ENCODE results near the gene EZR.

EZR gene

DNA sequence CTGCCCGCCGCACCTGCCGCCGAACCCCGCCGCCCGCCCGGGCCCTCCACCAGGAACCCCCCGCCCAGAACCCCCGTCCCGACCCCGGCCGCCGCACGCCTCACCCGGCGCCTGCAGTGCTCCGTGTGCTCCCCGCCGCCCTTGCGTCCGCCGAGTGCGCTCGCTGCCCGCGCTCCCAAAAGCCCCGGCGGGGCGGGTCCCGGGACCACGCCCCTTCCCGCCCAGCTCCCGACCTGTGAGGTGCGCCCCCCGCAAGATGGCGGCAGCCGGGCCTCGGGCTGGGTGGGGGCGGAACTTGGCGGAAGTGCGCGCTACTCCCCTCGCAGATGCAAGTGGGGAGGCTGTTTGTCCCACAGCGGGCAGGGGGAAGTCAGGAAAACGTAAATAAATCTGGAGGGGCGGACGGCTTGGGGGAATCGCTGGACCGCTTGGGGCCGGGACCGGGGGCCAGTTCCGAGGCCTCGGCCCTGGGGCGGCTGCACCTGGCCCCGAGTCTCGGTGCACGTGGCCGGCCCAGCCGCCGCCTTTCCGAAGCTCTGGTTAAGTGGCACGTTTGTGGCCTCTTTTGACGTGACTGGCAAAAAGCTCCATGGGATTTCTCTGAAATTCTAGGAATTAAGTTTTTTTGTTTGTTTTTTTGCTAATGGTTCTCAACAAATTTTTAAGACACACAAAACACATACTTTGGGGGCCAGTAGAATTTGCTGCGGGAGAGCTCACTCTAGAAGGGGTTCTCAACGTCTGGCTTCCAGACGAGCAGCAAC lies at the start of gene EZR:
EZR (minus strand) TSS at position 156 of the 764 bp plus-strand sequence. CDS start 1,275 bp downstream, outside the sequence.
- DNase-seq (ENCODE audit: low spot score) = peak; percentile 91

DNA sequence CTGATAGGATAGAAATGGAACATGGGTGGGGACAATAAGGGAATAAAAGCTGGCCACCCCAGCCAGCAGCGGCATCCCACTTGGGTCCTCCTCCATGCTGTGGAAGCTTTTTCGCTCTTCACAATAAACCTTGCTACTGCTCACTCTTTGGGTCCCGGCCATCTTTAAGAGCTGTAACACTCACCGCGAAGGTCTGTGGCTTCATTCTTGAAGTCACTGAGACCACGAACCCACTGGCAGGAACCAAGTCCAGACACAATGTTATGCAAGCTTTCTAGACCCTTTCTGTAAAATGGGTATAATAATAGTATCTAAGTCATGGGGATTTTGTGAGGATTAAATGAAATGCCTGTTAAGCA lies 48.9 kb upstream of the EZR start:
- no peak for DNase-seq (ENCODE audit: low spot score)

DNA sequence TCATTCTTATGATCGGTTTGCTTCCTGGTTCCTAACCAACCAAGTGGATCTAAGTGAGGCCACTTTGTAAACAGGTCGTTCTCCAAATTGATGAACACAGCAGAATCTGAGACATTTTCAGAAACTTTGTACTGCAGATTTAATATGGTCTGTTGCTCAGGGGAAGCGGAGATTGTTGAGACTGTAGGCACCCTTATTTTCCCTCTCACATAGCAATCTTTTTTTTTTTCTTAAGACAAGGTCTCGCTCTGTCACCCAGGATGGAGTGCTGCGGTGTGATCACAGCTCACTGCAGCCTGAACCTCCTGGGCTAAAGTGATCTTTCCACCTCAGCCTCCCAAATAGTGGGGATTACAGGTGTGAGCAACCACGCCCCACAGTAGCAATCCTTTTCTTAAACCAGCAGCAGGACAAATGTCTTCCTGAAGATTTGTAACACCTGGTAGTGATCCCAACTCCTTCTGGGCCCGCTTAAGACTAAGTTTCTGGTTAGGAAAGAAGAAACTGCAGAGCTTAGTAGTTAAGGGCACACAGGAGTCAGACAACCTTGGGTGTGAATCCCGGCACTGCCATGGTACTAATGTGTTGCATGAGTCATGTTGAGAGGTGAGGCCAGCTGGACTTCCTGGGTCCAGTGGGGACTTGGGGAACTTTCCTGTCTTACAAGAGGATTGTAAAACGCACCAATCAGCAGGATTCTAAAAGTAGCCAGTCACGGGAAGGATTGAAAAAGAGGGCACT lies 48.4 kb upstream of the EZR start:
- no peak for DNase-seq (ENCODE audit: low spot score)

DNA sequence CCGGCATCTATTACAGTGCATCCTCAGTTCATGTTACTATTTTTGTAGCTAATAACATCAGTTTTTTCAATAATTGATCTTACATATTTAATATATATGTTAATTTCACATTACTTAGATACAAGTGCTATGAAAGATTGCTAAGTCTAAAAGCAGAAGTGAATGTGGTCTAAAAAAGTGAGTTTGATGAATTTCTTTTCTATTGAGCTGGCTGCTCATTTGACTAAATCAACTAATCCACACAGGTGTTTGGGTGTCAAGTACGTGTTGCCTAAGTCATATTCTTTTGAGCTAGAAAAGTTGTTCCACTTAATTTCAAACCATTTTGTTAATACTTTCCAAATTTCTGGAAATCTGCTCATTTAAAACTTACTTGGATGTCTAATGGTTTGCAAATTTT lies 46.6 kb upstream of the EZR start:
- DNase-seq (ENCODE audit: low spot score) = no peak

DNA sequence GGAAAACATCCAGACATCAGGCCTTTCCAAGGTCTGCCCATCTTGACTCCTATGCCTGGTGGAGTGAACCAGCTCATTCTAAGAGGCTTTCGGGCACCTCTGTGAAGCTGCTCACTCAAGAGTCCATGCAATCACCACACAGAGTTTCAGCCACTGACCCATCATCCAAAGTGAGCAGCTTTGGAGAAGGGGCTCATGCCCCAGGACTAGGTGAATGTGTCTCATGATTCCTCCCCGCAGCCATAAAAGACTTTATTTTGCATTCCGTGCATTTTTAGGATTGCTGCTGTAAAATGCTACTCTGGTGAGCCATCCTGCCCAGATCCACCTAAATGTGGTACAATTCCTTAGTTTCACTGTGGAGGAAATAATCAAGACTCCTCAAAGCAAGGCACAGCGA lies 44.5 kb upstream of the EZR start:
- peak; percentile 58 for DNase-seq (ENCODE audit: low spot score)

DNA sequence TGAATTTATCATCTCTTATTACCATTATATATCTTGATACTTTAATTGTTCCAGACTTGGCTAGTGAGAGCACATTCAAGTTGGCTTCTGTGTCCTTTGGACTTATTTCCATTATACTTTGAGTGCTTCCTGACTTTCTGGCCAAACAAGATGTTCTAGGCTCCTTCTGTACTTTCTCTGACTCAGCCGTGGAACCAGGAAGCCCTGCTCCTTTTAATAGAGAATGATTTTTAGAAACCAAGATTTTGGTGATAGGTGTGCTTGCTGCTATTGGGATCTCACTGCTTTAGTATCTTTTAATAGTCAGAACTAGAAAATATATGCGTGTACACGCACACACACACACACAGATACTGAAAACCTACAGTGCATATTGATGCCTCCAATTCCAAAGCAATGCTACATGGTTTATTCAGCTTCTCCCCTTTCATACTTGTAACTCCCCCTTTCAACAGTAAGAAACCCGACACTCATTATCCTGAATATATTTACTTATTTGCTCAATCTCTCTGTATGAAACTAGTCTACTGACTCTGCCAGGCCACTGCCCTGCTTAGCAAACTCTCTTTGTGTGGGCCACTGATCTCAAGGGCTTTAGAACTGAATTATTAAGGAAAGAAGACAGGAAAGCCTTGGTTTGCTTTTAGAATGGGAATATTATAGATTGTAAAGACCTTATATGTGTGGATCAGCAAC lies 42.7 kb upstream of the EZR start:
- no peak for DNase-seq (ENCODE audit: low spot score)

DNA sequence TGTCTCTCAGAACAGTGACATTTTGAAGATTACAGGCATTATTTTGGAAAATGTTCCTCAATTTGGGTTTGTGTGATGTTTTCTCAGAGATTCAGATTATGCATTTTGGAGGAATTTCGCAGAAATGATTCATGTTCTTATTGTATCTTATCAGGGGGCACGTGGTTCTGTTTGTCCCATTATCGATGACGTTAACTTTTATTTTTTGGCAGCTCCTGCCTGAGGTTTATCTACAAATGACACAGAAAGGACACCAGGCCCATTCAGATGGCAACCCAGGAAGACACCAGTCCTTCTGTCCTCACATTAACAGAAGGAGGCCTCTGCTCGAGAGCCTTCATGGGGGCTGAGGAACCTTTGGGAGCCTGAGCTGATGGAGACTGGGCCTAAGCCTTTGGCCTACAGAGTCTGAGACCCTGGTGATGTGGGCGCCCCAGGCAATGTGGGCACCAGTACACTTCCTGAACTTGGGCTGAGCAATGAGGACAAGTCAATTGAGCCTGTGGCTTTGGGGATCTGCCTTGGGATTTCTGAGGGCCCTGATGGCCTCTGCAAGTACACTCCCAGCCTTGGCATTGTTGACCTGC lies 41.2 kb upstream of the EZR start:
- no peak for DNase-seq (ENCODE audit: low spot score)

DNA sequence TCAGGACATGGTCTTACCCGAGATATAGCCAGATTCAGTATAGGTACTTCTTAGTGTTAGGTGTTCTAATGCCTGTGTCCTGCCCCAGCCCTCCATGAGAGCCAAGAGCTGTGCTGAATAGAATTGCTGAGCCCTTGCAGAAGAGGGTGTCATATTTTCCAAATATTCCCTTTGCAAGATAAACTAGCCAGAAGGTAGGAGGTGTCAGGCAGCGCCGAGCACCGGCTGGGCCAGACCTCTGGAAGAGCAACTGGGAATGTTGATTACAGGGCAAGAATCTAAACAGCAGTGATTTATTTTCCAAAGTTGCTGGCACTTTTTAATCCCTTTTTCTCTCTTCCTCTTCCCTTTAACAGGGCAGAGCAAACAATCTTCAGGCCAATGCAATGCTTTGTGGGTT lies 37.1 kb upstream of the EZR start:
- DNase-seq (ENCODE audit: low spot score) = no peak

DNA sequence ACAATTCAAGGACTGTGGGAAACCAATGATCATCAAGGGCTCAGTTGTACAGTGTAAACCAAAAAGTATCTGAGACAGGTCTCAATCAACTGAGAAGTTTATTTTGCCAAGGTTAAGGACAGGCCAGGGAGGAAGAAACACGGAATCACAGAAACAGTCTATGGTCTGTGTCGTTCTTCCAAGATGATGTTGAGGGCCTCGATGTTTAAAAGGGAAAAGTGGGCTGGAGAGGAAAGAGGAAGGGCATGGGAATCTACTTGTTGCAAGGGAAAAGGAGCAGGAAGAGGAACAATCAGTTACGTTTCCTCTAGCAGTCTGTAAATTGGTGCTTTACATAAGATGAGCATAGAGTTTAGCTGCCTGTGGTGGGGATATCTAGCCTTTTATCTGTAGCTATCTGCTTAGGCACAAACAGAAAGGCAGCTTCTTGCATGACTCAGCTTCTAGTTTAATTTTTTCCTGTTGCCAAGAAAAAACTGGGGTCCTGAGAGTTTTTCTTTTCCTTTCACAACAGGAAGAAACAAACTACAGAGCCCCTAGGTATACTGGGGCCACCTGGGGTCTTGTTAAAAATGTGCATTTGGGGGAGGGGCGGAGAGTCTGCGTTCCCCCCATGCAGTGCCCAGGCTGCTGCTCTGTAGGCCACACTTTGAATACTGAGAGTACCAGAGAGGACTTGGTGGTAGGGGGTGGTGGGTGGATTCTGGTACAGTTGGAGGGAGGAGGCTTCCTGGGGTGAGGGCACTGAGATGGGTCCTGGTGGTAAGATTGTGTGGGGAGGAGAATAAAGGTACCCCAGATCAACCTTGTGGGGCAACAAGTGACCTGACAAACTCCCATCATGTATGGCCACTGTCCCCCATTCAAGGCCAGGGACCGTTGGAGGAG lies 35.3 kb upstream of the EZR start:
- DNase-seq (ENCODE audit: low spot score) = no peak

DNA sequence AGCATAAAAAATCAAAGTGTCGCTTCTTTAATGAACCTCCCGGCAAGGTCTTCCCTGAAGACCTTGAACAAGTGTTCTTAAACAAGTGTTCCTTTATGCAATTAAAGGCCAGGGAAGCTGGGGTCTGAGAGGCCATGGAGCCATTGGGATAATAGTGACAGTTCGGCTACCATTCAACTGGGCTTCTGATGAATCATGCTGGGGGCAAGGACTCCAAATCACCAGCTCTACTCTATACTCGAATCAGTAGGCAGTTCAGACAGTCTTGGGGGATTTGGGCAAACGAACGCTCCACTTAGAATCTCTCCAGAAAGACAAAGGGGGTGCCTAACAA lies 34.7 kb upstream of the EZR start:
- no peak for DNase-seq (ENCODE audit: low spot score)

DNA sequence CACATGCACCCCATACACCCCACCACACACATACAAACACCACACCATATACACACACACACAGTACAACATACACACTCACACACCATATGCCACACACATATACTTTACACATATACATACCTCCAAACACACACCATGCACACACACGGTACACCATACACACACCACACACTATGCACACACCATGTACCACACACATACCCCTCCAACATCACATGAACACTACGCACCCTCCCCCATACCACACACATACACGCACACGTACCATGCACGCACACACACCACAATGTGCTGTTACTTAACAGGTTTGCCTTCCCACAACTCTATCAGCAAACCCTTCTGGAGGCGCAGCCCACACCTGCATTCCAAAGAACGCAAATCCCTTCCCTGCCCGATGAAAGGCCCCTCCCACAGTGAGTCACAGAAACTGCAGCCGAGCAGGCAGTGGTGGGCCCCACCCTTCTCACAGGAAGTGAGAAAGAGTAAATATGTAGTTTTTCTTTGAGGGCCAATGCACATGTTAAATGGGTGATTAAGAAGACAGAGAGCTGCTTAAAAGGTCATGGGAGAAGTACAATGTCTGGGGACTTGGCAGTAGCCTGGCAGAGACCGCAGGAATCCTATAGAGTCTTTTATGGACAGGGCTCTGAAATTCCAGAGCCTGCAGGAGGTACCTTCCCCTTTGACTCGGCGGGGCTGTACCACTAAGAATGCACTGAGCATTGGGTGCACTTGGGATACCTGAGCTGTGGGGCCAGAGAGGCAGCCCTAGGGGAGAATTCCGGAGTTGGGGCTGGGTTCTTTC lies 34.1 kb upstream of the EZR start:
- DNase-seq (ENCODE audit: low spot score) = peak; percentile 69

DNA sequence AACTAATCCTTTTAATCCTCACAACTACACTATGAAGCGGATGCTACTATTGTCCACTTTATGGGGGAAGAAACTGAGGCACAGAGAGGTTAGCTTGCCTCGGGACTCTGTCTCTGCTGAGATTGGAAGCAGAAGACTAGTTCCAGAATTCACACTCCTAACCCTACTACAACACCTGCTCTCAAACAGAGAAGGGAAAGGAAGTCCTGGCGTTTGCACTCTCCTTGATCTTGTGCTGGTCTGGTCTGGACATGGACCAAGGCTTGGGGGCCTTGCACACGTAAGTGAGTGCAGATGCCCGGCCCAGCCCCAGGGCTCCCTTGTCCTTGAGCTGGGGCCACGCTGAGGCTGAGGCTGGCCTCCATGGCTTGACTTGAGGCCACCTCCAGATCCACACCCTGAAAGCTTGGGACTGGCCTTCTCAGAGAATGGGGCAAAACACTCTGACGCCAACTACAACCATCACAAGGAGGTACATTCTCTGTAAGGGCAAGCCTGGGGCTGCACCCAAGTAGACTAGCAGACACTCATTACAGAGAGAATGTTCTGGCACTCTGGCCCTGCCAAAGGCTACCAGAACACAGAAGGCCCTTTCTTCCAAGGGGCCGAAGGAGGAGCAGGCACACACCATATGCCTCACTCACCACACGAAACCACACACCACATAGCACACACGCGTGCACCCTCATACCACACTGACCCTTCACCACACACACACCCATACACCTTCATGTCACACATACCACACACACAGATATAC lies 33.3 kb upstream of the EZR start:
- no peak for DNase-seq (ENCODE audit: low spot score)

DNA sequence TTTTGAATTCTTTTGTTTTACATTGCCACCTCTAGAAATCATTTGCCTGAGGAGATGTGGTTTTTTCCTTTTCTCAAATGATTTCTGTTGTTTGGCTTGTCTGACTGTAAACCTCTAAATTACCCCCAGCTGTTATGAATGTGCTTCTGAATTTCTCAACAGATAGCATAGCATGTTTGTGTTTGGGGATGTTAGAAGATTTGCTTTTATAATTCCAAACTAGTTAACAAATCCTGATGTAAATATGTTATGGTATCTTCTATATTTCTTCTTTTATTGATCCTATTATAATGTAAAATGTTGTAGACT lies 31.6 kb upstream of the EZR start:
- DNase-seq (ENCODE audit: low spot score) = no peak

DNA sequence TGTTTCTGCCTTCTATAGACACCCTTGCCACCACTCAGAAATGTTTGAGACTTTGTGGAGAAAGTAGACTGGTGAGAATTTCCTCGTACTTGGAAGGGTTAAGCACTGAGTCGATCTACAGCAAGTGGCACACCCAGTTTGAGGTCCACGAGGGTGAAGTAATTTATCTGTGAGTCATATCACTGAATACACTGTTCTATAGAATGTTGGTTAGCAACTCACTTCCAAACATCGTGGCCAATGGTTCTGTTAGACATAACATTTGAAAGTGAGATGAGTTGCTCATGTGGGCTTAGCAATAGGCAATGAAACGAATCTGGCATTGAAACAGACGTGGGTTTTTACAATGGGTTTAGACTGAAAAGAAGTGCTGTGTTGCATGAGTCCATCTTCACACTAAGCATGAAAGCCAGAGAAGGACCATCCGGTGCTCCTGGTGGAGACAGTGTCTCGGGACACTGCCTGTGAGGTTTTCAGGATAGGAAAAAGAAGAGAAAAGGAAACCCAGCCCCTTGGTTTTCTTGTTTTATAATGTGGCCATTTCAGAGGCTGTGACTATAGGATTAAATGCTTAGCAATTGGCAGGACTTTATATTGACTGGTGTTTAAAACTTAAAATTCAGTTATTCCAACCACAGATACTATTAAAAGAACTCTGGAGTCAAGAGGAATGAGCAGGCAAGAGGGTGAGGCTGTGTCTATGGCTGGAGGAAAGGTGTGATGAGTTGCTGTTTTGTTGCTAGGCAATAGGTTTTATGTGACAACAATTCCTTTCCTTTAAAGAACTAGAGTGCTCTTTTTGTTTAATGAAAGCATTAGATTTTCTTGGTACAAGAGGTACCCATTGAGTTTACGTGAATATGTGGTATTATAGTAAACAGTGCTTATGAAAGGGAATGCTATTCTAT lies 31.0 kb upstream of the EZR start:
- peak; percentile 75 for DNase-seq (ENCODE audit: low spot score)

DNA sequence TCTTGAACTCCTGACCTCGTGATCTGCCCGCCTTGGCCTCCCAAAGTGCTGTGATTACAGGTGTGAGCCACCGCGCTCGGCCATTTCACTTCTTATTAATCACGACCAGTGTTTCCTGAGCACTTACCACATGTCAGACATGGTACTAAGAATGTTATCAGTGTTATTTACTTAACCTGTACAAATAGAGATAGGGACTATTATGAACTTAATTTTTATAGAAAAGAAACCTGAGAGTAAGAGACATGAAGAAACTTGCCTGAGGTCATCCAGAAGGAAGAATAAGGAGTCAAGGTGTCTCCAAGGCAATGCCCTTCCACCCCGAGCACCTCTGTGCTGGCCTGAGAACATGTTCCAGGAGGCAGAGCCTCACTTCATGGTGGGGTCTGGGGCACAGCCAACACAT lies 29.3 kb upstream of the EZR start:
- DNase-seq (ENCODE audit: low spot score) = no peak

DNA sequence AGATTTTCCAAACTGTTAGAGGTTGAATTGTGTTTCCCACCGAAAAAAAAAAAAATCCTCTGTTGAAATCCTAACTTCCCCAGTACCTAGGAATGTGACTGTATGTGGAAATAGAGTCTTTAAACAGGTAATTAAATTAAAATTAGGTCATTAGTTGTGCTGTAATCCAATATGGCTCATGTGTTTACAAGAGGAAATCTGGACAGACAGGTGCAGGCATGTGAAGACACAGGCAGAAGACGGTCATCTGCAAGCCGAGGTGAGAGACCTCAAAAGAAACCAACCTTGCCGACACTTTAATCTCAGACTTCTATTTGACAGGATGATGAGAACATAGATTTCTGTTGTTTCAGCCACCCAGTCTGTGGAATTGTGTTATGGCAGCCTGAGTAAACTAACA lies 28.6 kb upstream of the EZR start:
- no peak for DNase-seq (ENCODE audit: low spot score)

DNA sequence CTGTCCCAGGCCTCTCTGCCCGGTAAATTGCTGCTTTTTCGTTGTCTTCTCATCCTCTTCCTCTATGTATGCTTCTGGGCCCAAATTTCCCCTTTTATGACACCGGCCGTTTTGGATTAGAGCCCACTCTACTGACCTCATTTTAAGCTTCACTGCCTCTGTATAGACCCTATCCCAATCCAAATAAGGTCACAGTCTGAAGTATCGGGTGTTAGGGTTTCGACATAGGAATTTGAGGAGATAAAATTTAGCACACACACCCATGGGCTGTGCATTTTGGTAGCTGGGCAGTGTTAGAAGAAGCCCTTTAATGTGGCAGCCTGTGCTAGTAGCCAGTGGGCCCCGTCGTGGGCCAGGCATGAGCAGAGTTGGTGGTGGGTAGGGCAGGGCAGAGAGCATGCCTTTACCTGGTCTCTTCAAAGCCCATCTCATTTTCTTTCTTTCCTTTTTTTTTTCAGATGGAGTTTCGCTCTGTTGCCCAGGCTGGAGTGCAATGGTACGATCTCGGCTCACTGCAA lies 27.9 kb upstream of the EZR start:
- DNase-seq (ENCODE audit: low spot score) = no peak

DNA sequence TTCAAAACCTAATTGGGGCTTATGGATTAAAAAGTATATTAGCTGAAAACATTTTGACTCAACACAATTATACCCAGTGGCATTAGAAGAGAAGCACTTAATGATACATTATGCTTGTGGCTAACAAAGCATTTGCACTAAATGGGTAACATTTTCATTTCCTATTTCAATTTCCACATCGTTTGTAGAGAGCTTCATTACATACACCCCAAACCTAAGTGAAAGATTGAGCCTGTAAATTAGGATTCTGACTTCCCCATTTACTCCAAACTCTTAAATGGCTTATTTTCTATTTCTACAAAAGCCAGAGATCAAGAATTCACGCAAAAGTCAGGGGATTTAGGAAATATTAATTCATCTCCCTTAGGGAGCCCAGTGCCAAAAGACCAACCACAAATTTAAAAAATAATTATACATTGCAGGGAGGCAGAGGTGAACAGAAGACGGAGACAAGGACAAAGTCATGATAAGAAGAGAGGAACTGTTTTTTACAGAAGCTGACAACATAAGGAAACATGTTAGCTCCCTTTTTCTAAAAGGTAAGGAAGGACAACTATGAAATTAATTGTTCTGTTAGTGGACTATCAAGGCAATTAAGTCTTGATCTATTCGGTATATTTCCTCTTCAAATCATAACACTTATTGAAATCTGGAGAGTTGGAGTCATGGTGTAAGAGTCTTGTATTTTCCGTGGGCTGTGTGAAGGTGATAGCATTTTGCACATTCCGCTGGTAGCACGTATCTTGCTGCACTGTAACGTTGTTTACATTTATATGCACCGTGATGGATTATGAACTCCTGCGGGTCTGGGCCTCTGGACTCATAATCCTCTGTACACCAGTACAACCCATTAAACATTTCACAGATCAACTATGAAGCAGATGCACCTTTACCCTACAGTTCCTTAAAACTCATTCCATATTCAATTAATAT lies 24.8 kb upstream of the EZR start:
- DNase-seq (ENCODE audit: low spot score) = no peak

All from AG08396 (cell line).